Measurements from ENCODE around the gene NOG. TPM values are rescaled to one million over a fixed set of nuclear protein-coding genes. Genes with fewer than 3 reads are reported as not detected.
A peak's percentile ranks its signal among the peaks of the same experiment; 100 is the strongest.

Gene NOG
- total RNA-seq: under 1 TPM in 2 of 4 donors, not detected in 2; 0.16 to 0.36 TPM
- under 1 TPM in 1 of 3 donors, not detected in 2; 0.52 TPM for polyA plus RNA-seq

- H3K4me1 ChIP-seq: peaks cover 0 to 57% (median 49%) of the 10 kb centered on the region in 4 donors
- intact Hi-C loops (cut with DNase I): loop anchor here (2.0 kb wide), 1 partner anchor 85 kb away; no protein-coding TSS in a partner anchor
- DNase-seq: peak; percentile 72
These were observed at the start of gene NOG for GRCh38 chr17:56593646-56594319. TSS of gene NOG (plus strand) at chr17:56593699. CDS start at chr17:56594224, 525 bp downstream.

GRCh38 chr17:56545106-56545505 is 48.4 kb upstream of the NOG start:
- intact Hi-C loops (cut with DNase I): no loop called here
- TF ChIP-seq POLR2A (IDR thresholded peaks at IDR 0.05): no peak
- TF ChIP-seq CTCF (IDR thresholded peaks at IDR 0.05): no peak
- TF ChIP-seq EP300 (IDR thresholded peaks at IDR 0.05): no peak
- TF ChIP-seq POLR2AphosphoS5 (IDR thresholded peaks at IDR 0.05): no peak
- H3K4me1 ChIP-seq: no peaks in the 10 kb centered on the region
- H3K9me3 ChIP-seq: no peaks in the 10 kb centered on the region
- H3K4me3 ChIP-seq: no peak overlapping the region
- no peaks in the 10 kb centered on the region for H3K36me3 ChIP-seq
- H3K27me3 ChIP-seq: no peaks in the 10 kb centered on the region
- WGBS, 2 donors: 37 to 64% methylated on average over 2 of the region's 2 CpGs
- DNase-seq: no peak
- no peak overlapping the region for H3K27ac ChIP-seq

More at GRCh38 chr17:56593646-56594319, at the start of gene NOG:
- WGBS, 2 donors: 0 to 1% methylated on average over 85 of the region's 85 CpGs
- Histone ChIP-seq H3K27ac (peak within 1 kb of the TSS in 3 of 4 donors; percentile 57 to 73 (median 67)), H3K36me3 (no peaks in the 10 kb centered on the region), H3K27me3 (peaks cover 31 to 85% (median 59%) of the 10 kb centered on the region in 3 donors), H3K4me3 (peak within 1 kb of the TSS; percentile 19 to 58 (median 50)), H3K9me3 (no peaks in the 10 kb centered on the region)
- TF ChIP-seq POLR2A (IDR thresholded peaks at IDR 0.05): no peak
- no peak for TF ChIP-seq CTCF (IDR thresholded peaks at IDR 0.05)
- TF ChIP-seq POLR2AphosphoS5 (IDR thresholded peaks at IDR 0.05): no peak
- TF ChIP-seq EP300 (IDR thresholded peaks at IDR 0.05): no peak

- no peak overlapping the region for H3K4me3 ChIP-seq
- H3K27me3 ChIP-seq: no peaks in the 10 kb centered on the region
- H3K9me3 ChIP-seq: no peaks in the 10 kb centered on the region
- no peak for DNase-seq
- H3K4me1 ChIP-seq: no peaks in the 10 kb centered on the region
- intact Hi-C loops (cut with DNase I): no loop called here
- no peaks in the 10 kb centered on the region for H3K36me3 ChIP-seq
- TF ChIP-seq CTCF (IDR thresholded peaks at IDR 0.05) (no peak), EP300 (IDR thresholded peaks at IDR 0.05) (no peak), POLR2A (IDR thresholded peaks at IDR 0.05) (no peak), POLR2AphosphoS5 (IDR thresholded peaks at IDR 0.05) (no peak)
- H3K27ac ChIP-seq: no peak overlapping the region
These were observed 47.6 kb upstream of the NOG start for GRCh38 chr17:56545930-56546329.

GRCh38 chr17:56548661-56549060 is 44.8 kb upstream of the NOG start:
- 86 to 91% methylated on average over 4 of the region's 4 CpGs for WGBS, 2 donors
- intact Hi-C loops (cut with DNase I): no loop called here

More at GRCh38 chr17:56548661-56549060, 44.8 kb upstream of the NOG start:
- peaks cover 0 to 2% (median 0%) of the 10 kb centered on the region in 4 donors for H3K9me3 ChIP-seq
- no peak overlapping the region for H3K27ac ChIP-seq
- no peak overlapping the region for H3K4me3 ChIP-seq
- H3K36me3 ChIP-seq: no peaks in the 10 kb centered on the region
- DNase-seq: no peak
- TF ChIP-seq CTCF (IDR thresholded peaks at IDR 0.05) (no peak), POLR2AphosphoS5 (IDR thresholded peaks at IDR 0.05) (no peak), EP300 (IDR thresholded peaks at IDR 0.05) (no peak), POLR2A (IDR thresholded peaks at IDR 0.05) (no peak)
- H3K27me3 ChIP-seq: no peaks in the 10 kb centered on the region
- H3K4me1 ChIP-seq: no peaks in the 10 kb centered on the region
